CD14-positive monocyte (primary cell): Measurements from ENCODE around the gene UBE2J2. TPM values are rescaled to one million over a fixed set of nuclear protein-coding genes. Genes with fewer than 3 reads are reported as not detected.
A peak's percentile ranks its signal among the peaks of the same experiment; 100 is the strongest.

Experiments
- DNase-seq, 3 donors: peaks; one replicate each; pipeline ENCODE4 v3.0.0-alpha.2; 2011 to 2022
- H2AFZ ChIP-seq: 2 replicates; pipeline ENCODE4 v1.6.0; 2012; ENCODE audit warnings: mild to moderate bottlenecking, low read depth, low read length, inconsistent platforms; ENCODE audit not compliant: insufficient read depth, poor library complexity, severe bottlenecking
- H3K27ac ChIP-seq, 2 donors: 1 replicate in 1 of 2; 2 replicates in 1 of 2; pipeline ENCODE4 v1.5.1; 2012 to 2013; ENCODE audit warnings: low read length in 2 of 2, control low read depth in 1 of 2, inconsistent platforms in 1 of 2, low read depth in 1 of 2, mild to moderate bottlenecking in 1 of 2
- H3K27me3 ChIP-seq, 2 donors: one replicate each; pipeline versions ENCODE4 v1.6.0 to v1.6.1; 2011 to 2013; ENCODE audit warnings: low read length in 2 of 2; ENCODE audit not compliant: control insufficient read depth in 2 of 2, insufficient read depth in 2 of 2
- H3K36me3 ChIP-seq, 2 donors: replicated peaks in 1 of 2; 1 replicate in 1 of 2; 2 replicates in 1 of 2; pipeline versions ENCODE4 v1.5.1 to v1.6.1; 2012 to 2013; ENCODE audit warnings: low read length in 2 of 2, control low read depth in 1 of 2, inconsistent platforms in 1 of 2, mild to moderate bottlenecking in 1 of 2; ENCODE audit not compliant: insufficient read depth in 2 of 2, control insufficient read depth in 1 of 2
- H3K4me1 ChIP-seq, 2 donors: 1 replicate in 1 of 2; 2 replicates in 1 of 2; pipeline versions ENCODE4 v1.5.1 to v1.6.1; 2012 to 2013; ENCODE audit warnings: low read length in 2 of 2, control low read depth in 1 of 2, inconsistent platforms in 1 of 2, mild to moderate bottlenecking in 1 of 2, moderate library complexity in 1 of 2; ENCODE audit not compliant: insufficient read depth in 2 of 2, control insufficient read depth in 1 of 2
- H3K4me2 ChIP-seq: replicated peaks from 2 replicates; pipeline ENCODE3; 2012; ENCODE audit warnings: low read length, moderate library complexity, mild to moderate bottlenecking; ENCODE audit not compliant: poor library complexity, severe bottlenecking; ENCODE audit errors: extremely low read depth
- H3K4me3 ChIP-seq, 3 experiments: fragments of 200-600 bp in 1 of 3; sonication (generic) in 1 of 3; replicated peaks in 1 of 3; 1 replicate in 2 of 3; 2 replicates in 1 of 3; pipeline ENCODE4 v1.5.1; 2011 to 2013; ENCODE audit warnings: low read length in 3 of 3, mild to moderate bottlenecking in 3 of 3, control low read depth in 2 of 3, low read depth in 2 of 3, inconsistent platforms in 1 of 3, moderate library complexity in 1 of 3
- H3K79me2 ChIP-seq: 2 replicates; pipeline ENCODE4 v1.6.0; 2012; ENCODE audit warnings: mild to moderate bottlenecking, control low read depth, inconsistent platforms, low read length, moderate library complexity; ENCODE audit not compliant: insufficient read depth
- H3K9ac ChIP-seq: 2 replicates; pipeline ENCODE4 v1.6.0; 2017; ENCODE audit warnings: low read length, mild to moderate bottlenecking; ENCODE audit not compliant: insufficient read depth, poor library complexity, severe bottlenecking
- H3K9me3 ChIP-seq, 2 donors: replicated peaks in 1 of 2; 1 replicate in 1 of 2; 2 replicates in 1 of 2; pipeline versions ENCODE4 v1.5.1 to v1.6.1; 2012 to 2013; ENCODE audit warnings: low read length in 2 of 2, control low read depth in 1 of 2; ENCODE audit not compliant: control insufficient read depth in 1 of 2, insufficient read depth in 1 of 2
- H4K20me1 ChIP-seq: 2 replicates; pipeline ENCODE4 v1.6.0; 2012; ENCODE audit warnings: mild to moderate bottlenecking, low read length, control low read depth, moderate library complexity; ENCODE audit not compliant: insufficient read depth
- H3K27ac Mint-ChIP-seq, 7 donors: one replicate each; pipeline ENCODE4 v1.8.0; 2020; ENCODE audit warnings: mild to moderate bottlenecking in 7 of 7, mixed read lengths in 7 of 7, moderate library complexity in 6 of 7, inconsistent platforms in 2 of 7
- H3K27me3 Mint-ChIP-seq, 3 donors: one replicate each; pipeline ENCODE4 v1.8.0; 2021 to 2022; ENCODE audit warnings: low read depth in 3 of 3, mild to moderate bottlenecking in 3 of 3, mixed read lengths in 3 of 3, moderate library complexity in 3 of 3, inconsistent platforms in 1 of 3
- H3K36me3 Mint-ChIP-seq, 2 donors: one replicate each; pipeline ENCODE4 v1.8.0; 2020; ENCODE audit warnings: mixed read lengths in 2 of 2, inconsistent platforms in 1 of 2, mild to moderate bottlenecking in 1 of 2
- H3K4me1 Mint-ChIP-seq: one replicate; pipeline ENCODE4 v1.8.0; 2020; ENCODE audit warnings: mild to moderate bottlenecking, mixed read lengths
- H3K4me3 Mint-ChIP-seq, 2 donors: one replicate each; pipeline ENCODE4 v1.8.0; 2020; ENCODE audit warnings: mild to moderate bottlenecking in 2 of 2, mixed read lengths in 2 of 2, moderate library complexity in 1 of 2
- H3K9me3 Mint-ChIP-seq, 7 donors: one replicate each; pipeline ENCODE4 v1.8.0; 2020 to 2022; ENCODE audit warnings: mixed read lengths in 7 of 7, mild to moderate bottlenecking in 6 of 7, moderate library complexity in 6 of 7, inconsistent platforms in 2 of 7
- CTCF ChIP-seq: fragments of 200-600 bp; IDR thresholded peaks from one replicate; pipeline ENCODE4 v1.8.0; 2022; ENCODE audit warnings: antibody characterized with exemption, mild to moderate bottlenecking
- WGBS: methylation state at CpG from one replicate; pipeline ENCODE4 v1.1.5; 2013; ENCODE audit warnings: missing lambda C conversion rate; ENCODE audit not compliant: insufficient coverage; 5-methylcytosine and 5-hydroxymethylcytosine counted together
- intact Hi-C, 2 donors: fragments of 100-400 bp; cut with micrococcal nuclease; formaldehyde crosslinking; loops; one replicate each; pipeline versions ENCODE4 v1.15.0 to v1.15.1; 2023
- polyA plus RNA-seq, 3 donors: library from polyadenylated mRNA; depleted of rRNA in 1 of 3; unstranded in 2 of 3; stranded (reverse) in 1 of 3; fragments of 300-500 nt in 2 of 3; fragments of >200 nt in 1 of 3; fragmentation: Illumina TruSeq in 2 of 3; gene quantifications; 1 replicate in 2 of 3; 2 replicates in 1 of 3; pipeline ENCODE4 v1.2.3, GENCODE V29; 2012 to 2021

UBE2J2 gene
- polyA plus RNA-seq, 3 donors: 36.5 to 83.2 (median 72.1) TPM

- Histone ChIP-seq H3K9me3 (no peaks in the 10 kb centered on the region), H4K20me1 (peaks cover 13% of the 10 kb centered on the region), H2AFZ (no peak overlapping the region), H3K36me3 (peaks cover 0 to under 1% of the 10 kb centered on the region in 2 donors), H3K4me1 (no peaks in the 10 kb centered on the region), H3K9ac (no peak overlapping the region), H3K27me3 (peaks cover 0 to 23% of the 10 kb centered on the region in 2 donors), H3K4me2 (no peak overlapping the region), H3K4me3 (no peak overlapping the region), H3K79me2 (no peaks in the 10 kb centered on the region), H3K27ac (no peak overlapping the region)
- H3K4me1 Mint-ChIP-seq: no peaks in the 10 kb centered on the region
- H3K27me3 Mint-ChIP-seq: peaks cover 16 to 30% (median 17%) of the 10 kb centered on the region in 3 donors
- H3K36me3 Mint-ChIP-seq: peaks cover 0 to 7% of the 10 kb centered on the region in 2 donors
- 81% methylated on average over 18 of the region's 25 CpGs for WGBS
- intact Hi-C loops: no loop called here
- H3K4me3 Mint-ChIP-seq: peak overlapping the region in 1 of 2 donors; percentile 35
- no peak overlapping the region for H3K27ac Mint-ChIP-seq
- TF ChIP-seq CTCF: no peak
- no peak for DNase-seq
- H3K9me3 Mint-ChIP-seq: no peaks in the 10 kb centered on the region
Measured at GRCh38 chr1:1247341-1247913, 26.2 kb downstream of the UBE2J2 start.

- no peak for DNase-seq
- Mint-ChIP-seq H3K27ac (no peak within 1 kb of the TSS), H3K27me3 (peaks cover 16 to 32% (median 17%) of the 10 kb centered on the region in 3 donors), H3K9me3 (no peaks in the 10 kb centered on the region), H3K4me3 (peak within 1 kb of the TSS in 1 of 2 donors; percentile 69), H3K36me3 (peaks cover 0 to under 1% of the 10 kb centered on the region in 2 donors), H3K4me1 (no peaks in the 10 kb centered on the region)
- H3K36me3 ChIP-seq: no peaks in the 10 kb centered on the region
- peaks cover 13% of the 10 kb centered on the region for H4K20me1 ChIP-seq
- no peaks in the 10 kb centered on the region for H3K9me3 ChIP-seq
- no peak for TF ChIP-seq CTCF
- peaks cover 0 to 23% of the 10 kb centered on the region in 2 donors for H3K27me3 ChIP-seq
- H2AFZ ChIP-seq: no peak within 1 kb of the TSS
- intact Hi-C loops: no loop called here
- no peak within 1 kb of the TSS for H3K4me2 ChIP-seq
- no peak within 1 kb of the TSS for H3K9ac ChIP-seq
- no peaks in the 10 kb centered on the region for H3K79me2 ChIP-seq
- H3K27ac ChIP-seq: no peak within 1 kb of the TSS
- 5% methylated on average over 73 of the region's 74 CpGs for WGBS
- no peaks in the 10 kb centered on the region for H3K4me1 ChIP-seq
- H3K4me3 ChIP-seq: no peak within 1 kb of the TSS
Measured at GRCh38 chr1:1246577-1247340, 26.9 kb downstream of the UBE2J2 start, which contains the start of gene C1QTNF12. Gene C1QTNF12, minus strand, starts transcription at chr1:1246722. Its CDS starts 32 bp downstream, at chr1:1246690.
